Stimulated activated CD8-positive, alpha-beta memory T cell treated with anti-CD3 and anti-CD28 coated beads, Interleukin-7, amount 100 ng/mL, for 48 hours (primary cell): Measurements from ENCODE around the gene DBNL.

ENCODE experiments used
- DNase-seq, 2 donors: peaks; one replicate each; pipeline ENCODE4 v3.0.0-alpha.2; 2020; ENCODE audit warnings: low read depth in 1 of 2; ENCODE audit errors: extremely low read depth in 1 of 2

The DBNL gene

GRCh38 chr7:44096326-44096881 is 51.9 kb downstream of the DBNL start:
- no peak for DNase-seq

GRCh38 chr7:44097064-44097932 is 52.8 kb downstream of the DBNL start:
- DNase-seq, result no peak

- DNase-seq, result no peak
Observed at GRCh38 chr7:44098092-44099068, 53.9 kb downstream of the DBNL start.

- no peak for DNase-seq
Observed at GRCh38 chr7:44099669-44100068, 55.2 kb downstream of the DBNL start.

- DNase-seq, result no peak
Observed at GRCh38 chr7:44100458-44101302, 56.2 kb downstream of the DBNL start.

- no peak for DNase-seq
Observed at GRCh38 chr7:44101303-44101965, 56.9 kb downstream of the DBNL start.

- no peak for DNase-seq
Observed at GRCh38 chr7:44101966-44102845, 57.7 kb downstream of the DBNL start.

- no peak for DNase-seq
Observed at GRCh38 chr7:44102846-44103565, 58.5 kb downstream of the DBNL start.

GRCh38 chr7:44103566-44103922 is 59.0 kb downstream of the DBNL start:
- no peak for DNase-seq

GRCh38 chr7:44103923-44104859 is 59.7 kb downstream of the DBNL start, which contains the start of gene AEBP1:
Gene AEBP1 (plus strand): TSS chr7:44104345. CDS start chr7:44104666, 321 bp downstream.
- DNase-seq, result no peak

GRCh38 chr7:44104860-44105771 is 60.6 kb downstream of the DBNL start:
- no peak for DNase-seq

- DNase-seq, result no peak
Observed at GRCh38 chr7:44105832-44106231, 61.3 kb downstream of the DBNL start.

- no peak for DNase-seq
Observed at GRCh38 chr7:44106311-44107065, 62.0 kb downstream of the DBNL start.

GRCh38 chr7:44107116-44107960 is 62.8 kb downstream of the DBNL start:
- DNase-seq, result no peak
